Upper lobe of left lung (tissue), 6 donors: Measurements from ENCODE around the gene MSI2. TPM values are rescaled to one million over a fixed set of nuclear protein-coding genes. Genes with fewer than 3 reads are reported as not detected.

Experiments
- ATAC-seq, 2 donors: fragments of 200-7000 bp; cut with Tn5 transposase; one replicate each; pipeline ENCODE4 v1.9.1; 2022; ENCODE audit warnings: mild to moderate bottlenecking in 2 of 2, moderate library complexity in 2 of 2; ENCODE audit not compliant: low FRiP score in 2 of 2
- DNase-seq, 2 donors: peaks; one replicate each; pipeline ENCODE4 v3.0.0-alpha.2; 2019 to 2020
- H3K27ac ChIP-seq, 4 donors: fragments of 200-600 bp; sonication (generic); one replicate each; pipeline ENCODE4 v1.5.1; 2016 to 2019
- H3K27me3 ChIP-seq, 4 donors: fragments of 200-600 bp; sonication (generic); one replicate each; pipeline ENCODE4 v1.5.1; 2017 to 2019
- H3K36me3 ChIP-seq, 4 donors: fragments of 200-600 bp; sonication (generic); one replicate each; pipeline ENCODE4 v1.5.1; 2016 to 2019
- H3K4me1 ChIP-seq, 4 donors: fragments of 200-600 bp; sonication (generic); one replicate each; pipeline ENCODE4 v1.5.1; 2018 to 2019
- H3K4me3 ChIP-seq, 4 donors: fragments of 200-600 bp; sonication (generic); one replicate each; pipeline ENCODE4 v1.5.1; 2017 to 2019; ENCODE audit warnings: mild to moderate bottlenecking in 2 of 4, moderate library complexity in 1 of 4
- H3K9me3 ChIP-seq, 4 donors: fragments of 200-600 bp; sonication (generic); one replicate each; pipeline ENCODE4 v1.5.1; 2018 to 2019
- EP300 ChIP-seq, 4 donors: sonication (generic); formaldehyde crosslinking; IDR thresholded peaks; one replicate each; pipeline ENCODE4 v1.5.1; 2017; ENCODE audit warnings: antibody characterized with exemption in 4 of 4, control low read depth in 2 of 4
- POLR2A ChIP-seq, 4 donors: fragments of 450-650 bp; IDR thresholded peaks; one replicate each; pipeline ENCODE4 v1.5.1; 2016 to 2017; ENCODE audit warnings: antibody characterized with exemption in 4 of 4, mild to moderate bottlenecking in 2 of 4
- POLR2AphosphoS5 ChIP-seq, 2 donors: sonication (generic); formaldehyde crosslinking; IDR thresholded peaks; one replicate each; pipeline ENCODE4 v1.5.1; 2017; ENCODE audit warnings: antibody characterized with exemption in 2 of 2
- WGBS, 2 donors: methylation state at CpG; one replicate each; pipeline ENCODE4 v1.1.5; 2017 to 2018; 5-methylcytosine and 5-hydroxymethylcytosine counted together
- total RNA-seq, 6 donors: library from RNA; depleted of rRNA in 4 of 6; stranded (reverse); fragments of >200 nt in 4 of 6; gene quantifications; one replicate each; pipeline versions ENCODE4 v1.1.0 to v1.2.1, GENCODE V29; 2016 to 2021
- TF ChIP-seq, protein P1 (sequence below), 6 experiments: fragments of 450-650 bp in 4 of 6; fragments of 200-600 bp in 2 of 6; sonication (generic) in 2 of 6; IDR thresholded peaks; one replicate each; pipeline ENCODE4 v1.5.1; 2016 to 2019; ENCODE audit warnings: antibody characterized with exemption in 6 of 6
- donor health status: DM: no; HTN: no; CAD: no; lungs with moderate emphysema.
- donor health status: DM: no; HTN: yes; CAD: no; lungs with severe emphysema.

MSI2 gene
- total RNA-seq, 6 donors from 2014 or later, result 20.1 to 44.0 (median 32.2) TPM

DNA sequence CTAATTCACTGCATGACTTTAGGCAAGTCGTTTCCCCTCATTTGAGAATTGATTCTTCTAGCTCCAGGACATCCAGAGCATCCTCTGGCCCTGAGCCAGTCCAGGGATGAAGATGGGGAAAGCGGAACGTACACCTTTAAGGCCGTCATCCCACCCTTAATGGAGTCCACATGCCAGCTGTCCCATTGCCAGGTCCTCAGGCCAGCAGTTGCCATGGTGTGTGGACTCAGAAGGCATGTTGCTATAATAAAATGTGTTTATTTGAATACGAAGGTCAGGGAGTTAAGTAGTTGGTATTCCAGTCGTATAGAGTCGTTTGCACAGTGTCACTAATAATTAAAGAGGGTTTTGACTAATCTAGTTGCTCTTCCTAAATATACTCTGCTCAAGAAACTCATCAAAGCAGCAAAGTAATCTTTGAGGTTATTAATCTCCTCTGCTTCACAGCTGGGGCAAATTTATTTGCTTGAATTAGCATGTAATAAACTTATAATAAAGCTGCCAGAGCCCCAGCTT lies 458.4 kb downstream of the MSI2 start:
- DNase-seq (no peak), ATAC-seq (no peak)
- no peaks in the 10 kb centered on the region for H3K4me1 ChIP-seq
- no peak for TF ChIP-seq EP300 (IDR thresholded peaks at IDR 0.05)
- TF ChIP-seq POLR2AphosphoS5 (IDR thresholded peaks at IDR 0.05), result no peak
- no peak for TF ChIP-seq POLR2A (IDR thresholded peaks at IDR 0.05)
- TF ChIP-seq, protein P1, sequence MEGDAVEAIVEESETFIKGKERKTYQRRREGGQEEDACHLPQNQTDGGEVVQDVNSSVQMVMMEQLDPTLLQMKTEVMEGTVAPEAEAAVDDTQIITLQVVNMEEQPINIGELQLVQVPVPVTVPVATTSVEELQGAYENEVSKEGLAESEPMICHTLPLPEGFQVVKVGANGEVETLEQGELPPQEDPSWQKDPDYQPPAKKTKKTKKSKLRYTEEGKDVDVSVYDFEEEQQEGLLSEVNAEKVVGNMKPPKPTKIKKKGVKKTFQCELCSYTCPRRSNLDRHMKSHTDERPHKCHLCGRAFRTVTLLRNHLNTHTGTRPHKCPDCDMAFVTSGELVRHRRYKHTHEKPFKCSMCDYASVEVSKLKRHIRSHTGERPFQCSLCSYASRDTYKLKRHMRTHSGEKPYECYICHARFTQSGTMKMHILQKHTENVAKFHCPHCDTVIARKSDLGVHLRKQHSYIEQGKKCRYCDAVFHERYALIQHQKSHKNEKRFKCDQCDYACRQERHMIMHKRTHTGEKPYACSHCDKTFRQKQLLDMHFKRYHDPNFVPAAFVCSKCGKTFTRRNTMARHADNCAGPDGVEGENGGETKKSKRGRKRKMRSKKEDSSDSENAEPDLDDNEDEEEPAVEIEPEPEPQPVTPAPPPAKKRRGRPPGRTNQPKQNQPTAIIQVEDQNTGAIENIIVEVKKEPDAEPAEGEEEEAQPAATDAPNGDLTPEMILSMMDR (IDR thresholded peaks at IDR 0.05), result no peak
- no peak overlapping the region for H3K27ac ChIP-seq
- H3K4me3 ChIP-seq, result no peak overlapping the region
- H3K27me3 ChIP-seq, result no peaks in the 10 kb centered on the region
- H3K36me3 ChIP-seq, result no peaks in the 10 kb centered on the region
- H3K9me3 ChIP-seq, result no peaks in the 10 kb centered on the region
- 51 to 55% methylated on average over 7 of the region's 7 CpGs for WGBS, 2 donors

DNA sequence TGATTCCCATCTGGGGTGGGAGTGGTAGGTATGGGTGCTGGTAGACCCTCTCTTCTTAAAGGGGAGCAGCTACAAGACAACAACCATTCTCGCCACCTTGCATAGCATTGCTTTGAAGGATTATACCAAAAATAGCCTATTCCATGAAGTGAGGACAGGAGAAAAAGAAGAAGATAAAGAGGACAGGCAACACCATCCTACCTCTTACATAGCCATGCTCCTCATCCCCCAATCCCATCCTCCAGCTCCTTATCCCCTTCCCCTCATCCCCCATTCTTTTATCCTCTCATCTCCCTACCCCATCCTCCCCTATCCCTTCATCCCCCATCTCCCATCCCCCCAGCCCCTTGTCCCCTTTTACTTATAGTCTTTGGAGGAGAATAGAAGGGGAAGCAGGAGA lies 459.7 kb downstream of the MSI2 start:
- ATAC-seq (no peak), DNase-seq (no peak)
- TF ChIP-seq, protein P1 (IDR thresholded peaks at IDR 0.05), result no peak
- TF ChIP-seq POLR2A (IDR thresholded peaks at IDR 0.05) (no peak), POLR2AphosphoS5 (IDR thresholded peaks at IDR 0.05) (no peak)
- 82 to 86% methylated on average over 1 of the region's 1 CpG for WGBS, 2 donors
- Histone ChIP-seq H3K27ac (no peak overlapping the region), H3K4me1 (no peaks in the 10 kb centered on the region), H3K27me3 (no peaks in the 10 kb centered on the region), H3K36me3 (no peaks in the 10 kb centered on the region), H3K9me3 (no peaks in the 10 kb centered on the region), H3K4me3 (no peak overlapping the region)

DNA sequence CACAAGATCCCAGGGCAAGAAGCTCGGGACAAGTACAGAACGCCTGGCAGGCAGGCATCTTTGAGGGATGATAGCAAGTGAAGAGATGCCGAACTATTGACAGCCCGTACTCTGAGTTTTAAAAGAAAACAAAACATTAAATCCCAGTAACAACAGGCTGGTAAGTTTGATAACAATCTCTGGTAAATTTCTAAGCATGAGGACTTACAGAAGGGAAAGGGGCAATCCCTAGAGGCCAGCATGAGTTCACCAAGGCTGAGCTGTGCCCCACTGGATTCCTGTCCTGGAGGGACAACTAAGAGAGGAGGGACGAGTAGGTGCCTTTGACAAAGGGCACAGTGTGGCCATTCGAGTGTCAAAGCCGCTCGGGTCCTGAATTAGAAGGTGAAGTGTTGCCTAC lies 462.6 kb downstream of the MSI2 start:
- no peak for DNase-seq
- no peaks in the 10 kb centered on the region for H3K9me3 ChIP-seq
- no peaks in the 10 kb centered on the region for H3K27me3 ChIP-seq
- H3K36me3 ChIP-seq, result no peaks in the 10 kb centered on the region
- no peak overlapping the region for H3K27ac ChIP-seq
- H3K4me3 ChIP-seq, result no peak overlapping the region
- ATAC-seq, result no peak
- TF ChIP-seq, protein P1 (IDR thresholded peaks at IDR 0.05), result no peak
- TF ChIP-seq POLR2AphosphoS5 (IDR thresholded peaks at IDR 0.05), result no peak
- TF ChIP-seq EP300 (IDR thresholded peaks at IDR 0.05), result no peak
- no peak for TF ChIP-seq POLR2A (IDR thresholded peaks at IDR 0.05)
- WGBS, 2 donors, result 81% methylated on average over 8 of the region's 8 CpGs
- H3K4me1 ChIP-seq, result peaks cover 0 to 3% (median 0%) of the 10 kb centered on the region in 4 donors

DNA sequence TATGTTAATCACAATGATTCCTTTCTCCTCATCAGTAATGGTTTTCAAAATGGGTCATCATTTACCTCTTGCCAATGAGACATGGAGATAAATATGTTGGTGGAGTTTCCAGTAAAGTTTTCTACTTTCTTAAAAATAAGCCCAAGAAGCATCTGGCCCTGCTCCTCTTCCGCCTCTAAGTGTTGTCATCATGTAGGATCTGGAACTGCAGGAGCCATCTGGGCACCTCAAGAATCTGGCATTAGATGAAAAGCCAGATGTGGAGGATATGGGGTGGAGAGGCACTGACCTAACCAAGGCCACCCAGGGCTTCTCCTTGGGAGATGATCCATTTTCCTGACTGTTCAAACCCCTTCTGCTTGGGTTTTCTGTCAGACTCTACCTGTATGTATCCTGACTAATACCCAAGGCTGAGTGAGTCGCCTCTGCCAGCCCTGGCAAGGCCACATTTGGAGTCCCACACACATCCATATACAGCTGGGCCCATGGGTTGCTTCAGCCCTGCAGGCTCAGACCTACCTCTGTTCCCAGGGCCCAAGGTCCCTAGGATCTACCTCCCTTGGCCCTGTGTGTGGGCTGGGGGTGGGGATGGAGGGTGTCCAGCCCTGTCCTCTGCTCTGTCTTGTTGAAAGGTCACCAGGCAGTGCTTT lies 464.2 kb downstream of the MSI2 start:
- WGBS, 2 donors, result 94 to 98% methylated on average over 1 to 2 of the region's 2 CpGs

More for the DNA sequence above, 464.2 kb downstream of the MSI2 start:
- DNase-seq (no peak), ATAC-seq (no peak)
- no peaks in the 10 kb centered on the region for H3K36me3 ChIP-seq
- TF ChIP-seq, protein P1 (IDR thresholded peaks at IDR 0.05), result no peak
- TF ChIP-seq EP300 (IDR thresholded peaks at IDR 0.05), result no peak
- no peak for TF ChIP-seq POLR2A (IDR thresholded peaks at IDR 0.05)
- TF ChIP-seq POLR2AphosphoS5 (IDR thresholded peaks at IDR 0.05), result no peak
- H3K9me3 ChIP-seq, result no peaks in the 10 kb centered on the region
- no peaks in the 10 kb centered on the region for H3K27me3 ChIP-seq
- H3K27ac ChIP-seq, result no peak overlapping the region
- H3K4me3 ChIP-seq, result no peak overlapping the region
- peaks cover 0 to 3% (median 0%) of the 10 kb centered on the region in 4 donors for H3K4me1 ChIP-seq
